ENCODE measurements around the gene CFAP69.

Gene CFAP69, protein sequence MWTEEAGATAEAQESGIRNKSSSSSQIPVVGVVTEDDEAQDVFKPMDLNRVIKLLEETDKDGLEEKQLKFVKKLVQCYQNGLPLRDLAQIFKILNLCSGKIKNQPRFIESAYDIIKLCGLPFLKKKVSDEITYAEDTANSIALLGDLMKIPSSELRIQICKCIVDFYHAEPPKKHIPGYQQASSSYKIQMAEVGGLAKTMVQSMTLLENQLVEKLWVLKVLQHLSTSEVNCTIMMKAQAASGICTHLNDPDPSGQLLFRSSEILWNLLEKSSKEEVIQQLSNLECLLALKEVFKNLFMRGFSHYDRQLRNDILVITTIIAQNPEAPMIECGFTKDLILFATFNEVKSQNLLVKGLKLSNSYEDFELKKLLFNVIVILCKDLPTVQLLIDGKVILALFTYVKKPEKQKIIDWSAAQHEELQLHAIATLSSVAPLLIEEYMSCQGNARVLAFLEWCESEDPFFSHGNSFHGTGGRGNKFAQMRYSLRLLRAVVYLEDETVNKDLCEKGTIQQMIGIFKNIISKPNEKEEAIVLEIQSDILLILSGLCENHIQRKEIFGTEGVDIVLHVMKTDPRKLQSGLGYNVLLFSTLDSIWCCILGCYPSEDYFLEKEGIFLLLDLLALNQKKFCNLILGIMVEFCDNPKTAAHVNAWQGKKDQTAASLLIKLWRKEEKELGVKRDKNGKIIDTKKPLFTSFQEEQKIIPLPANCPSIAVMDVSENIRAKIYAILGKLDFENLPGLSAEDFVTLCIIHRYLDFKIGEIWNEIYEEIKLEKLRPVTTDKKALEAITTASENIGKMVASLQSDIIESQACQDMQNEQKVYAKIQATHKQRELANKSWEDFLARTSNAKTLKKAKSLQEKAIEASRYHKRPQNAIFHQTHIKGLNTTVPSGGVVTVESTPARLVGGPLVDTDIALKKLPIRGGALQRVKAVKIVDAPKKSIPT

DNA sequence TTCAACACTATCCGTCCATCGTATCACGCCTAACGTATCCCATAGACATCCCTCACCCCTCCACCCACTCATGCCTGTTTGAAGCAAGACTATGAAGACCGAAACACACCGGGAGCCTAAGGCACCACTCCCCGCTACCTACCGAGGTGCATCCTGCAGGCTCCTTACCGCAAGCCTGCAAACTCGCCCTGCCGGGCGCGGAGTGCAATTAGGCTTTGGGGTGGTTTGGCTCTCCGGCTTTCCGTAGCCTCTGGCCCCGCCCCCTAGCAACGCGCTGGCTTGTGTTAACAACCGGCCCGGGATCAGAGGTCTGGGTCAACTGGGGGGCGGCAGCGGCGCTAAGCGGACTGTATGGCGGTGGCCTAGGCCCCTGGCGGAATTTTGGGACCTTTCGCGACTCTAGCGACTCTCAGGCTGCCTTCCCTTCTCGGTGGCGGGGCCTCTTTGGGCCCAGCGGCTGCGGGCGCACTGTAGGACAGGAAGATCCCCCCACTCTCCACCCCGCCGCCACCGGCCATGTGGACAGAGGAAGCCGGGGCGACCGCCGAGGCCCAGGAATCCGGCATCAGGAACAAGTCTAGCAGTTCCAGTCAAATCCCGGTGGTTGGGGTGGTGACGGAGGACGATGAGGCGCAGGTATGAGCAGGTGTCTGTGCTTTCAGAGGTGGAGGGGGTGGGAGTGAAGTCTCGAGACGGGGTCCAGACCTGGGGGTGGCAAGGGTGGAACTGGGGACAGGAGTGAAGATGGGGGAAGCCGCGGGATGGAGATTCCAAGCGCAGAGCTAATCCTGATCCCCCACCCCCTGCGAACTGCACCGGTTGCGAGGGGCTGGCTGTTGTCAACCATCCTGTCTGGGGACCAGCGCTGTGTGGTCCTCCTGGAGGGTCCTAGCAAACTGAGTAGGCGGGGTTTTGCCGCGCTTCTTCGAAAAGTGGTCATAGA lies at the start of gene CFAP69:
Gene CFAP69, plus strand, starts transcription at position 266 of the 943 bp plus-strand sequence. Its CDS starts 251 bp downstream, at position 517.
- peak; percentile 80 to 87 for DNase-seq

DNA sequence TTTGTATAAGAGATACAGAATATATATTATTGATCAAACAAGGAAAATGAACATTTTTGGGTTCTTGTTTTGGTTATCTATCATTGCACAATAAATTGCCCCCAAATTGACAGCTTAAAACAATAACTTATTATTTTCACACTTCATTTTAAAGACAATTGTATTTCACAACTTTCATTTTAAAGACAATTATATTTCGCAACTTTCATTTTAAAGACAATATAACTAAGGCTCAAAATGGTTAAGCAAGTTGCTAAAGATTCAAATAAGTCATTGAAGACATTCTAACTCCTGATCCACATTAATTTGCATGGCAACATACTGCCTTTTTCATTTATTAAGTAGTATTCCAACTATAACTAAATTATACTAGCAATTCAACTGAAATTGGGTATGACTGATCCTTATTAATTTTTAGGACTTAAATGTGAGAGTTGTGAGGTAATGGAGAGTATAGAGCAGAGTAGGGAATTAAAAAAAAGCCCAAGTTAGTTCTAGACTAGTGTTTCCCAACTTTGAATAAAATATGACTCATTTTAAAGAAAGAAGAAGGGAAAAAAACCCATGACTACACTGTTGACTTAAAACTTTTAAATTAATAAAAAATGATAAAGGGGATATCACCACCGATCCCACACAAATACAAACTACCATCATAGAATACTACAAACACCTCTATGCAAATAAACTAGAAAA lies 43.3 kb upstream of the CFAP69 start:
- DNase-seq, result no peak

DNA sequence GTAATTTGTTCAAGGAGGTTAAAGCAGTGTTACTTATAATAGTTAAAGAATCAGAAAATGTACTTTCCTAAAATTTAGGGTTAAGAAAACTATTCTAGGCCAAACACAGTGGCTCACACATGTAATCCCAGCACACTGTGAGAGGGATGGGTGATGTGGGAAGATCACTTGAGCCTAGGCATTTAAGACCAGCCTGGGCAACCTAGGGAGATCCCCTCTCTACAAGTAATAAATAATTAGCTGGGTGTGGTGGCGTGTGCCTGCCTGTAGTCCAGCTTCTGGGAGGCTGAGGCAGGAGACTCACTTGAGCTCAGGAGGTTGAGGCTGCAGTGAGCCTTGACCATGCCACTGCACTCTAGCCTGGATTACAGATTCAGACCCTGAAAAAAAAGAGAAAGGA lies 37.0 kb upstream of the CFAP69 start:
- DNase-seq, result no peak

DNA sequence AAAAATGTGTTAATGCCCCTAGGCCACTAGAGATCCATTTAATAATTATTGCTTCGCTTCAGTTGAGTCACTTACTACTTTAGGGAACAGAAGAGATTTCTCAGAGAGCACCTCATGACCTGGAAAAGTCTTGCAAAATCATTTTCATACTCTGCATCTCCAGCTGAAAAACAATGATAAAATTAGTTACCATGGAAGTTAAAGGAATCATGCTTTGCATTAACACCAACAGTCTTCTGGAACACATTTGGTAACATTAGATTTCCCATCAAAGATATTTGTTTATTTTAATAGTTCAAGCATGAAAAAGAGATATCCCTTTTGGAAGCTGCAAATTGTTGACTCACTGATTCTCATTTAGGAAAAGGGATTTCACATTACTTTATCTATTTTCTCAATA lies 35.2 kb upstream of the CFAP69 start:
- no peak for DNase-seq

DNA sequence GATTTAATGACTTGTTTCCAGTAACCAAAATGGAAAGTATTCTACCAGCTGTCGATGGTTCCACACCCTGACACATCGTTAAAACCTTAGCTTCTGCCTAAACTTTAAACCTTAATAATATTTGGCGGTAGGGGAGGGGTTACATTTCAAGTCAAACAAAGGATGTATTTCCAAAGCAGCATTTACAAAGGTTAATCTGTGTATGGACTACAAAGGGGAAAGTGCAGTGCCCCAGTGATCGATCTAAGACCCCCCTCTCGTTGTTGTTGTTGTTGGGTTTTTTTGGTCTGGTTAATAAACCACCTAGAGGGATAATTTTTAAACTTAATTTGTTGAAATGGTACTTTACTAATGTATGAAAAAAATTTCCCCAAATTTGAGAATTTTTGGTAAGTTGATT lies 34.5 kb upstream of the CFAP69 start:
- no peak for DNase-seq

DNA sequence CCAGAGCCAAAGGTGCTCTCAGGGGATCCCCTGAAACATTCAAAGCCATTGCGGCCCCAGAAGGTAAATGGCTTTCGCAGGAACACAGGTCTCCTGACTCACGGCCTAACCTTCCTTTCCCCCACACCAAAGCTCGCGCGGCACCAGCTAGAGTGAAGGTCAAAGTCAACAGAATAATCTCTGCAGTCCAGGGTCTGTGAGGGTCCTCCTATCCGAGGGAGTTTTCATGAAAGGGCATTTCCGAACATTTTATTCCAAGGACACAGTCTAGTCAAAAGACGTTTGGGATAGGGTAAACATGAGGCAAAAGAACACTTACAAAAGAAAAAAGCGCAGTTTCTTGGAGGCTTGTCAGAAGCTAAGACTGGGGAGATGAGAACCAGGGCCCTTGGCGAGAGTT lies 34.0 kb upstream of the CFAP69 start:
- no peak for DNase-seq

DNA sequence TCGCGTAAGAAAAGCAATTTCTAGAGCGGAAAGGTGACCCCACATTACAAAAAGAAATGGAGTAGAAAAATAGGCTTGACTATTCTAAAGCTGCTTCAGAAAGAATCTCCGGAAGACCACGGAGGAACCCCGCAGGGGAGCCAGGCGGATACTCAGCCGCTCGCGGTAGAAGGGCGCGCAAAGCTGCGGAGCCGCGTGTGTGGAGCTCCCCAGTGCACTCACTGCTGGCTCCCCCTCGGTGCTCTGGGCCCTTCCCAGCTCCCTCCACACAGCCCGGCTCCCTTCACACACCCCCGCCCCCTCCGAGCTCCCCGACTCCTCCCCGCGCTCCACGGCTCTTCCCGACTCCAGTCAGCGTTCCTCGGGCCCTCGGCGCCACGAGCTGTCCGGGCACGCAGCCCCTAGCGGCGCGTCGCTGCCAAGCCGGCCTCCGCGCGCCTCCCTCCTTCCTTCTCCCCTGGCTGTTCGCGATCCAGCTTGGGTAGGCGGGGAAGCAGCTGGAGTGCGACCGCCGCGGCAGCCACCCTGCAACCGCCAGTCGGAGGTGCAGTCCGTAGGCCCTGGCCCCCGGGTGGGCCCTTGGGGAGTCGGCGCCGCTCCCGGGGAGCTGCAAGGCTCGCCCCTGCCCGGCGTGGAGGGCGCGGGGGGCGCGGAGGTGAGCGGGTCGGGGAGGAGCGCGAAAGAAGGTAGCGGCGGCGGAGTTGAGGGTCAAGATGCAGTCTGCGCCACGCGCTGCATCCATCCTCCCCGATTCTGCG lies 33.4 kb upstream of the CFAP69 start, which contains the start of gene STEAP2:
Gene STEAP2, plus strand, starts transcription at position 350 of the 758 bp plus-strand sequence. CDS start 13,343 bp downstream, outside the sequence.
- DNase-seq, result peak; percentile 2 to 5

DNA sequence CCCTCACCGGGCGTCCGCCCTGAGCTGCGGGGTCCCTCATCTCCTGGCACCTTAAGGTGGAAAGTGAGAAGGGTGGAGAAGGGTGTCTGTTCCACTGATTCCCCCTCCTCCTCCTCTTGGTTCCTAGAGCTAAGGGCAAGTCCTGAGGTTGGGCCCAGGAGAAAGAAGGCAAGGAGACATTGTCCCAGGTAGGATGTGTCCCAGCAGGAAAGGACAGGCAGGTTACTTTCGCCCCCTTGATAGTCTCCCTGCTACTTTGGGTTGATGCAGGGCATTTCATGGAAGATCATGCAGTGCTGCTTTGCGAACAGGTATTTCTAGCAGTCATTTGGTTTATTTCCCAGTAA lies 32.9 kb upstream of the CFAP69 start:
- no peak for DNase-seq

DNA sequence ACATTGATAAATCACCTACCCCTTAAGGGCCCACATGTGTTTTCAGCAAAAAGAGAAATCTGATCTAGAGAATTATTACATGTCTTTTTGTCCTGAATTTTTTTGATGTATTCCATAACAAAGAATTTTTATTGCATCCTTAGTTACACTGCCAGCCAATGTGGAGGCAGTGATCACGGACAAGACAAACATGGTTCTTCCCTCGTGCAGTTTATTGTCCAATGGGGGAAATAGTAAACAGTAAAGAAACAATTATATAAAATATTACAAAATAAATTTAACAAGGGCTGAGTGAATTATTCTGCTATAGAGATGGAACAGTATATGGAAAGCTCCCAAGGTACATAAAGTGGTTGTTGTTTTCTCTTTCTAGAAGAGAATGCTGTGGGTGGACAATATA lies 31.5 kb upstream of the CFAP69 start:
- DNase-seq, result no peak

DNA sequence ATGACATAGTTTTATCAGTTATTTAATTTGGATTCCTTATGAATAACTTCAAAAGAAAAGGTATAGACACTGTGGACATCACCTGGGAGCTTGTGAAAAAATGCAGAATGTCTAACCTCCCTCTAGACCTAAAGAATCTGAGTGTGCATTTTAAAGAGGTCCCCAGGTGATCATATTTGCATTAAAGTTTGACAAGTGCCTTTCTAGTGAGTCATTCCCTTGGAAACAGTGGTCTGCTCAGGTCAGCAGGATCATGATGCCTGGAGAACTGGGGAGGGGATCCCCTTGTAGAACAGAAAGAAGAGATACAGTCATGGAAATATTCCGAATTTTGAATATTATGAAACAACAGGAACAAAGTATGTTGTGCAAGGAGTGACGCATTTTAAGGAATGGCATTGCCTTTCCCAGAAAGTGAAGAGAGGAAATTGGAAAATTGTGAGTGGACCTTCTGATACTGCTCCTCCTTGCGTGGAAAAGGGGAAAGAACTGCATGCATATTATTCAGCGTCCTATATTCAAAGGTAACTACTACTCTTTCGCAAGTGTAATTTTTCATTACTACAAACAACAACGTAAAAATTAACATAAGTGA lies 28.8 kb upstream of the CFAP69 start:
- DNase-seq, result no peak

DNA sequence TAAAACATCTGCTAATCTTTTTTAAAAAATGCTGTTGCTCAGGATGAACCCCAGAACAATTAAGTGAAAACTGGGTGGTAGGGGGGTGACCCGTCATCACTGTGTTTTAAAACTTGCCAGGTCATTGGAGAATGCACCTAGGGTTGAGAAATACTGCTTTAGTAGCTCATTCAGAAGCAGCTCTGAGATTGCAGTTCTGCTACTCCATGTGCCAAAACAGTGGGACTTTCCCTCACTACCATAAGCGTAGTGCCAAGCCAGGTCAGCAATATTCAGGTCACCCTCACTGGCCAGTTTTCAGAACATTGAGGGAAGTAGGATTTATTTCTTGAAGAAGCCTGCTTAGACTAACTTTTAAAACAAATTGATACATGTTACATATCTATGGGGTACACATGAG lies 28.2 kb upstream of the CFAP69 start:
- no peak for DNase-seq

DNA sequence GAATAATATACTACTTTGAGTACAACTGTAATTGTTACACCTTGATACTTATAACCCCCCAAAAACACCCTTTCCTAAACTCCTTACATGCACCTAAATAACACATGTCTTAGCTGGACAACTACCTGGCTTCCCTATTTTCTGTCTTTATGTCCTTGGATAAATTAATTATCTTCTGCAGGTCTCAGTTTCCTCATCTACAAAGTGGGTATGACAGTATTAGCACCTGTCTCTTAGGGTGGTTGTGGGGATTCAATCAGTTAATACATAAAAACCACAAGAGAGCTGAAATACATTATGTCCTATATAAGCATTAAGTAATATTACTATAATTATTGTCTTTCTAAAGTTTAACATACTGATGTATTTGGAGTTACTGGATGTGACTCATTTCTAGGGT lies 22.6 kb upstream of the CFAP69 start:
- DNase-seq, result no peak

DNA sequence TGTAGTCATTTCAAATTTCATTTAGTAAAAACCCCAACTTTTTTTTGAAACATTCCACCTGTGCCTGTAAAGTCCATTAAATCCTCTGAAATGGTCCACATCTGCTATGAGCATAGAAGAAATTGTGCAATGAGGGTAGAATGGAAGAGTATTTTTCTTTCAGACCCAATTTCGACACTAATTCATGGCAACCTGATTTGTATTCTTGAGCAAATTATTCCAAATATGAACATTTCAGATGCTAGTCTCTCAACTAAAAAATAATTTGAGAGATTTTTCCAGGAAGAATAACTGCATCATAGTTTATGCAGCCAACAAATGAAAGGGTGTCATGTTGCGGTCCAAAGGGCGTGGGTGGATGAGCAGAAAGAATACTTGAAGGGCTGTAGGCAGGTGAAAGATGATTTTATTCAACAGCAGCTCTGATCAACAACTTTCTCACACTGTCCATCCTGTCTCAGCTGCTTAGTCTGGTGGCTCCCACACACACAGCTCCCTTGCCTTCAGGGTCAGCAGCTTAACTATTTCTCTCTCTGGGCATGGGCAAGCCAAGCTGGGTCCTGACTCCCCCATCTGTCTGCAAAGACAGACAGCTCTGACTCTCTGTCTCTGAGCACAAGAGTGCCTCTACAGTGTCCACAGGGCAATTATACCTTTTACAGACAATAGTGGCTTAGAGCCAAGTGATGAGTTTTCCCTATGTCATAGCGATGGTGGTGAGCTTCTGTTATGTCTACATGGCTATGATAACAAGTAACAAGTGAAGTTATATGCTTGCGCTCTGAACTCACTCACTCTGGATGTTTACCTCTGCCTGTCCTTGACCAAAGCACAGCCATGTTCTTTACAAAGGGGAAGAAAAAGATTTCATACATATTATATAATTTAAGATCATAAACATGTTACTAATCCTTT lies 21.9 kb upstream of the CFAP69 start:
- no peak for DNase-seq

DNA sequence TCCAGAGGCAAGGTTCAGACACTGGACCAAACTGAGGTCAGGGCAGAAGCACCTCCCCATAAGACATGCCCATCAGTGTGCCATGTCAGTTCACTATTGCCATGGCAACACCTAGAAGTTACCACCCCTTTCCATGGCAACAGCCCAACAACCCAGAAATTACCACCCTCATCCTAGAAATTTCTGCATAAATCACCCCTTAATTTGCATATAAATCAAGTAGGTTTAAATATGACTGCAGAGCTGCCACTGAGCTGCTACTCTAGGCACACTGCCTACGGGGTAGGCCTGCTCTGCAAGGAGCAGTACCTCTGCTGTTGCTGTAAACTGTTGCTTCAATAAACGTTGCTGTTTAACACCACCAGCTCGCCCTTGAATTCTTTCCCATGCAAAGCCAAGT lies 20.8 kb upstream of the CFAP69 start:
- DNase-seq, result no peak

DNA sequence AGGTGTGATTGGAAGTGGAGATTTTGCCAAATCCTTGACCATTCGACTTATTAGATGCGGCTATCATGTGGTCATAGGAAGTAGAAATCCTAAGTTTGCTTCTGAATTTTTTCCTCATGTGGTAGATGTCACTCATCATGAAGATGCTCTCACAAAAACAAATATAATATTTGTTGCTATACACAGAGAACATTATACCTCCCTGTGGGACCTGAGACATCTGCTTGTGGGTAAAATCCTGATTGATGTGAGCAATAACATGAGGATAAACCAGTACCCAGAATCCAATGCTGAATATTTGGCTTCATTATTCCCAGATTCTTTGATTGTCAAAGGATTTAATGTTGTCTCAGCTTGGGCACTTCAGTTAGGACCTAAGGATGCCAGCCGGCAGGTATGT lies 19.8 kb upstream of the CFAP69 start:
- DNase-seq, result no peak

DNA sequence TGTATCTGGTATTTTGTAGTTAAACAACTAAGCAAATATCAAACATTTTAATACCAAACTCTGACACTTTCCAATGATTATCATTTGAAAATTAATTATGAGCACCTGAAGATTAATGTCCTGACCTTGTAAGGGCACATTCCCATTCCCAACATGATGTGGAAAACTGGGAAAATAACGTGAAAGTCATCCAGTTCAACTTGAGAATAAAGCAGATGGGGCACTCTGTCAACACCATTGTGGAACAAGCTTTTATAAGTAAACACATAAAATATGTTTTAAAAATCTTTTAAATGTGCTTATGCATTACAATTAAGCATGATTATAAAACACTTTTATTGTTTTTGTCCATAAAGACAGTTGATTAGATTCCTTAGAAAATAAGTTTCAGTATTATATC lies 19.4 kb upstream of the CFAP69 start:
- DNase-seq, result no peak

DNA sequence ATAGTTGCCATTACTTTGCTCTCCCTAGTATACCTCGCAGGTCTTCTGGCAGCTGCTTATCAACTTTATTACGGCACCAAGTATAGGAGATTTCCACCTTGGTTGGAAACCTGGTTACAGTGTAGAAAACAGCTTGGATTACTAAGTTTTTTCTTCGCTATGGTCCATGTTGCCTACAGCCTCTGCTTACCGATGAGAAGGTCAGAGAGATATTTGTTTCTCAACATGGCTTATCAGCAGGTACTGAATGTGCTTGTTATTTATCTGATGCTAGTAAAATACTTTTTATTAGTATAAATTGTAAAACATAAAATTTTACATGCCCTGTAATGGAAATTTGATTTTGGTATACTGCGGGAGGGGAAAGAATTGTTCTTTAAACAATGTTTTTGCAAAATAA lies 17.7 kb upstream of the CFAP69 start:
- DNase-seq, result no peak

DNA sequence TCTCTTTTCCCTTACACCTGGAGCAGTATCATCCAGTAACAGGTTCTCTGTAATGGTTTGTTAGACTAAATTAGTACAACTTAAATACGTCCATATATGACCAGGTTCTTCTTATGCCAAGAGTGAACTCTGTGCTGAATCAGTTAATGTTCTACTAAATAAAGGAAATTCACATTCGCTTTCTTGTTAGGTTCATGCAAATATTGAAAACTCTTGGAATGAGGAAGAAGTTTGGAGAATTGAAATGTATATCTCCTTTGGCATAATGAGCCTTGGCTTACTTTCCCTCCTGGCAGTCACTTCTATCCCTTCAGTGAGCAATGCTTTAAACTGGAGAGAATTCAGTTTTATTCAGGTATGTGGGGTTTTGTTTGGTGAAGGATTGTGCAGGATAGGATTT lies 15.3 kb upstream of the CFAP69 start:
- DNase-seq, result no peak

DNA sequence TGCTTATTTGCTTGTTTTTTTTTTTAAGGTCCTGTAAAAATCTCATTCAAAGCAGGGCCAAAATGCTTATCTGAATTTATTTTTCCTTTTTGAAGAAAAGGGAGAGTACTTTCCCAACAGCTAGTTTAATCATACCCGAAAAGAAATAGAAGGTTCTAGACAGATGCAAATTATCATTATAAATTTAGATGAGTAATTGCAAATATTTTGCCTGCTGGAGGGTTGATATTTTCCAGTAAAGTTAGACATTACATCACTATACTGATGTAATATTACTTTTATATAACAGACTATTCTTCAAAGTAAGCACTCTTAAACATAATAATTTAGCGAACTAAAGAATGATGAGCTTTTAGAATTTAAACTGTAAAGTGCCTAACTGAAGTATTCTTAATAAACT lies 14.1 kb upstream of the CFAP69 start:
- DNase-seq, result no peak

DNA sequence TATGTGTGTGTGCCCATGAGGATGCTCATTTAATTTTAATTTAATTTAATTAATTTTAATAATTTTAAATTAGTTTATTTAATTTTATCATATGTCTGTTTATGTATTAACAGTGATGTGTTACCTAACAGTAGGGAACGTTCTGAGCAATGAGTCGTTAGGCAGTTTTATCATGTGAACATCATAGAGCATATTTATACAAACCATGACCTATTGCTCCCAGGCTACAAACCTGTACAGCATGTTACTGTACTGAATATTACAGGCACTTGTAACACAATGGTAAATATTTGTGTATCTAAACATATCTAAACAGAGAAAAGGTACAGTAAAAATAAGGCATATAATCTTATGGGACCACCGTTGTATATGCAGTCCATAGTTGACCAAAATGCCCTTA lies 13.7 kb upstream of the CFAP69 start:
- DNase-seq, result no peak
